ENCODE data around the gene OR2V1.
A peak's percentile ranks its signal among the peaks of the same experiment; 100 is the strongest.
"Not testable (repeated sequence)": the region's sequence is repeated elsewhere in the genome, so short reads cannot be mapped to it uniquely, and the experiment has no call there.

OR2V1 gene

GRCh38 chr5:181161534-181162175 is 30.7 kb upstream of the OR2V1 start:
- peak overlapping the region; percentile 66 for H3K27ac ChIP-seq
- H3K36me3 ChIP-seq: no peaks in the 10 kb centered on the region

GRCh38 chr5:181160755-181161533 is 30.0 kb upstream of the OR2V1 start:
- peak overlapping the region; percentile 66 for H3K27ac ChIP-seq
- H3K9me3 ChIP-seq; H3K36me3 ChIP-seq; H3K4me1 ChIP-seq (ENCODE audit: control insufficient read depth in 1 of 2, insufficient read depth in 1 of 2, low read depth in 1 of 2, low read length in 1 of 2): not testable (repeated sequence)
- peak overlapping the region; percentile 13 to 45 for H3K4me3 ChIP-seq (ENCODE audit: low read depth in 1 of 2, low read length in 1 of 2)
- H3K27me3 ChIP-seq: peaks cover 70% of the 10 kb centered on the region

More at GRCh38 chr5:181161534-181162175, 30.7 kb upstream of the OR2V1 start:
- peak overlapping the region in 1 of 2 experiments; percentile 13 for H3K4me3 ChIP-seq (ENCODE audit: low read depth in 1 of 2, low read length in 1 of 2)
- no peak for TF ChIP-seq CTCF (IDR thresholded peaks at IDR 0.05)
- peaks cover 4 to 6% of the 10 kb centered on the region in 2 experiments for H3K4me1 ChIP-seq (ENCODE audit: control insufficient read depth in 1 of 2, insufficient read depth in 1 of 2, low read depth in 1 of 2, low read length in 1 of 2)
- no peaks in the 10 kb centered on the region for H3K9me3 ChIP-seq
- H3K27me3 ChIP-seq: peaks cover 71% of the 10 kb centered on the region

- peaks cover 4 to 6% of the 10 kb centered on the region in 2 experiments for H3K4me1 ChIP-seq (ENCODE audit: control insufficient read depth in 1 of 2, insufficient read depth in 1 of 2, low read depth in 1 of 2, low read length in 1 of 2)
- H3K4me3 ChIP-seq (ENCODE audit: low read depth in 1 of 2, low read length in 1 of 2): peak overlapping the region in 1 of 2 experiments; percentile 45
- peak overlapping the region; percentile 79 for H3K27ac ChIP-seq
- H3K9me3 ChIP-seq: no peaks in the 10 kb centered on the region
- H3K27me3 ChIP-seq: peaks cover 68% of the 10 kb centered on the region
- no peaks in the 10 kb centered on the region for H3K36me3 ChIP-seq
- TF ChIP-seq CTCF (IDR thresholded peaks at IDR 0.05): no peak
These were observed 29.3 kb upstream of the OR2V1 start for GRCh38 chr5:181160152-181160754.

GRCh38 chr5:181159286-181160151 is 28.6 kb upstream of the OR2V1 start:
- peak overlapping the region; percentile 79 for H3K27ac ChIP-seq
- H3K4me3 ChIP-seq (ENCODE audit: low read depth in 1 of 2, low read length in 1 of 2): no peak overlapping the region
- peaks cover 4 to 6% of the 10 kb centered on the region in 2 experiments for H3K4me1 ChIP-seq (ENCODE audit: control insufficient read depth in 1 of 2, insufficient read depth in 1 of 2, low read depth in 1 of 2, low read length in 1 of 2)
- H3K36me3 ChIP-seq: no peaks in the 10 kb centered on the region
- no peaks in the 10 kb centered on the region for H3K9me3 ChIP-seq
- TF ChIP-seq CTCF (IDR thresholded peaks at IDR 0.05): peak; percentile 82
- H3K27me3 ChIP-seq: peaks cover 62% of the 10 kb centered on the region

GRCh38 chr5:181158869-181159268 is 27.9 kb upstream of the OR2V1 start:
- TF ChIP-seq CTCF (IDR thresholded peaks at IDR 0.05): no peak
- H3K36me3 ChIP-seq: no peaks in the 10 kb centered on the region
- H3K27me3 ChIP-seq: peaks cover 55% of the 10 kb centered on the region
- H3K9me3 ChIP-seq: no peaks in the 10 kb centered on the region
- no peak overlapping the region for H3K4me3 ChIP-seq (ENCODE audit: low read depth in 1 of 2, low read length in 1 of 2)
- H3K4me1 ChIP-seq (ENCODE audit: control insufficient read depth in 1 of 2, insufficient read depth in 1 of 2, low read depth in 1 of 2, low read length in 1 of 2): peaks cover 4 to 6% of the 10 kb centered on the region in 2 experiments
- no peak overlapping the region for H3K27ac ChIP-seq

All from neutrophil (primary cell).